GM12878 (cell line): ENCODE measurements around the gene VARS2. TPM values are rescaled to one million over a fixed set of nuclear protein-coding genes. Genes with fewer than 3 reads are reported as not detected.

Source experiments
- HSF1 ChIP-seq: fragments of 150-350 bp; IDR thresholded peaks from 2 replicates; pipeline ENCODE4 v1.6.1; 2014; ENCODE audit warnings: mild to moderate bottlenecking, low read depth, low read length
- MLLT1 ChIP-seq: fragments of 450-650 bp; IDR thresholded peaks from 2 replicates; pipeline ENCODE4 v1.6.1; 2016; ENCODE audit warnings: mild to moderate bottlenecking
- MTA2 ChIP-seq: fragments of 450-650 bp; IDR thresholded peaks from 2 replicates; pipeline ENCODE4 v1.6.1; 2016; ENCODE audit warnings: low read depth, mild to moderate bottlenecking, moderate library complexity
- NR2C1 ChIP-seq: fragments of 450-650 bp; IDR thresholded peaks from 2 replicates; pipeline ENCODE4 v1.6.1; 2017; ENCODE audit warnings: antibody characterized with exemption, mild to moderate bottlenecking, moderate library complexity
- PAX5 ChIP-seq: IDR thresholded peaks from 2 replicates; pipeline ENCODE4 v1.6.1; 2011; ENCODE audit warnings: low read depth, low read length, borderline replicate concordance
- PML ChIP-seq: IDR thresholded peaks from 2 replicates; pipeline ENCODE4 v1.6.1; 2012; ENCODE audit warnings: low read length, inconsistent platforms
- POU2F2 ChIP-seq: IDR thresholded peaks from 3 replicates; pipeline ENCODE4 v1.6.1; 2011; ENCODE audit warnings: low read depth, mild to moderate bottlenecking, low read length, borderline replicate concordance
- RB1 ChIP-seq: fragments of 450-650 bp; formaldehyde crosslinking; IDR thresholded peaks from 2 replicates; pipeline ENCODE4 v1.6.1; 2017; ENCODE audit warnings: mild to moderate bottlenecking, borderline replicate concordance
- RELA ChIP-seq: fragments of 450-650 bp; IDR thresholded peaks from 2 replicates; pipeline ENCODE4 v1.8.0; 2014; ENCODE audit warnings: borderline replicate concordance; ENCODE audit not compliant: partially characterized antibody
- RELB ChIP-seq: fragments of 450-650 bp; IDR thresholded peaks from 2 replicates; pipeline ENCODE4 v1.6.1; 2017; ENCODE audit warnings: low read depth, mild to moderate bottlenecking, moderate library complexity
- REST ChIP-seq: IDR thresholded peaks from 2 replicates; pipeline ENCODE4 v1.6.1; 2012; ENCODE audit warnings: mild to moderate bottlenecking, low read depth, low read length
- TARDBP ChIP-seq: IDR thresholded peaks from 2 replicates; pipeline ENCODE4 v1.6.1; 2016; ENCODE audit warnings: borderline replicate concordance
- USF1 ChIP-seq: IDR thresholded peaks from 2 replicates; pipeline ENCODE4 v1.6.1; 2011; ENCODE audit warnings: borderline replicate concordance, low read depth, mild to moderate bottlenecking, moderate library complexity, mixed read lengths, low read length; ENCODE audit not compliant: insufficient read depth; ENCODE audit errors: extremely low read length
- ZNF622 ChIP-seq: fragments of 450-650 bp; IDR thresholded peaks from 2 replicates; pipeline ENCODE4 v1.6.1; 2017; ENCODE audit warnings: mild to moderate bottlenecking, inconsistent platforms
- ZNF687 ChIP-seq: fragments of 450-650 bp; IDR thresholded peaks from 2 replicates; pipeline ENCODE4 v1.6.1; 2017; ENCODE audit warnings: mild to moderate bottlenecking, moderate library complexity
- polyA plus RNA-seq, 11 experiments: library from polyadenylated mRNA; depleted of rRNA in 4 of 11; unstranded in 6 of 11; stranded (reverse) in 5 of 11; fragments of >200 nt; fragmentation: Nextera tagmentation in 4 of 11; fragmentation: Illumina TruSeq in 1 of 11; extraction: Ambion mirVana in 4 of 11; extraction: Trizol in 1 of 11; gene quantifications; 1 replicate in 1 of 11; 2 replicates in 10 of 11; pipeline versions ENCODE4 v1.2.1 to v1.2.3, GENCODE V29; 2011 to 2016; ENCODE audit warnings: inconsistent platforms in 2 of 11, missing spikeins in 2 of 11, low read depth in 1 of 11
- total RNA-seq, 4 experiments: library from RNA; depleted of rRNA in 3 of 4; stranded (reverse); fragments of >200 nt in 3 of 4; fragmentation: Illumina TruSeq in 1 of 4; extraction: Trizol in 1 of 4; gene quantifications; 2 replicates each; pipeline versions ENCODE4 v1.2.1 to v1.2.3, GENCODE V29; 2013 to 2021

The VARS2 gene
- total and polyA plus RNA-seq, 10 of the 15 experiments (the other 5 are each of a cell fraction or from before 2014, with no cell fraction given): 3.8 to 70.7 (median 49.1) TPM

GRCh38 chr6:30955367-30956042, 41.5 kb downstream of the VARS2 start (continued):
- TF ChIP-seq REST: 0 out of 2 replicates have a peak, but pooled peaks have one; percentile 31
- 0 out of 3 replicates have a peak, but pooled peaks have one; percentile 12 for TF ChIP-seq POU2F2
- peak; percentile 32; the same call in 1 of the 2 replicates for TF ChIP-seq RB1
- peak; percentile 36; the same call in 1 of the 2 replicates for TF ChIP-seq PML
- TF ChIP-seq USF1: no peak
- TF ChIP-seq MLLT1: 0 out of 2 replicates have a peak, but pooled peaks have one; percentile 45
- peak; percentile 23 for TF ChIP-seq RELA
- no peak for TF ChIP-seq TARDBP
- TF ChIP-seq PAX5: peak; percentile 8; the same call in 1 of the 2 replicates
- 0 out of 2 replicates have a peak, but pooled peaks have one; percentile 34 for TF ChIP-seq ZNF687
- TF ChIP-seq ZNF622: no peak
- TF ChIP-seq RELB: 0 out of 2 replicates have a peak, but pooled peaks have one; percentile 47
- TF ChIP-seq MTA2: peak; percentile 54; the same call in 1 of the 2 replicates
- TF ChIP-seq NR2C1: peak; percentile 34
- TF ChIP-seq HSF1: peak; percentile 16; the same call in 1 of the 2 replicates
